ENCODE results near the gene STX2. TPM values are rescaled to one million over a fixed set of nuclear protein-coding genes. Genes with fewer than 3 reads are reported as not detected.
A peak's percentile ranks its signal among the peaks of the same experiment; 100 is the strongest.

Gene STX2
- total RNA-seq, 2 experiments from 2014 or later, result 13.4 to 14.1 TPM

GRCh38 chr12:130818635-130819576 is 20.1 kb downstream of the STX2 start:
- Mint-ChIP-seq H3K4me1 (ENCODE audit: low read depth) (peaks cover 23% of the 10 kb centered on the region), H3K27me3 (no peaks in the 10 kb centered on the region), H3K9me3 (no peaks in the 10 kb centered on the region), H3K4me3 (peak overlapping the region; percentile 90), H3K36me3 (ENCODE audit: low read depth) (peaks cover 36% of the 10 kb centered on the region), H3K27ac (peak overlapping the region; percentile 85)
- Histone ChIP-seq H3K27me3 (ENCODE audit: control insufficient read depth in 1 of 2, insufficient read depth in 2 of 2, low read length in 2 of 2) (no peaks in the 10 kb centered on the region), H3K36me3 (ENCODE audit: insufficient read depth, low read length) (peaks cover 12% of the 10 kb centered on the region), H3K4me3 (ENCODE audit: low read length) (peak overlapping the region; percentile 75), H3K27ac (ENCODE audit: low read depth in 1 of 2, low read length in 2 of 2) (peak overlapping the region in 1 of 2 donors; percentile 48), H3K9me3 (ENCODE audit: control insufficient read depth in 1 of 2, insufficient read depth in 1 of 2, low read length in 2 of 2) (peaks cover 0 to 4% of the 10 kb centered on the region in 2 experiments), H3K4me1 (ENCODE audit: insufficient read depth, low read length) (peaks cover 11% of the 10 kb centered on the region)
- intact Hi-C loops (cut with DNase I, micrococcal nuclease), result loop anchor here (1.0 to 2.0 kb wide), 2 partner anchors 18 to 58 kb away; no protein-coding TSS in a partner anchor
- peak; percentile 92 for TF ChIP-seq CTCF (IDR thresholded peaks at IDR 0.05)
- CTCF ChIA-PET, result no interaction called here
- DNase-seq (peak; percentile 63 to 89 (median 70)), ATAC-seq (ENCODE audit: poor library complexity) (peak; percentile 88)
- POLR2A ChIA-PET, result no interaction called here

DNA sequence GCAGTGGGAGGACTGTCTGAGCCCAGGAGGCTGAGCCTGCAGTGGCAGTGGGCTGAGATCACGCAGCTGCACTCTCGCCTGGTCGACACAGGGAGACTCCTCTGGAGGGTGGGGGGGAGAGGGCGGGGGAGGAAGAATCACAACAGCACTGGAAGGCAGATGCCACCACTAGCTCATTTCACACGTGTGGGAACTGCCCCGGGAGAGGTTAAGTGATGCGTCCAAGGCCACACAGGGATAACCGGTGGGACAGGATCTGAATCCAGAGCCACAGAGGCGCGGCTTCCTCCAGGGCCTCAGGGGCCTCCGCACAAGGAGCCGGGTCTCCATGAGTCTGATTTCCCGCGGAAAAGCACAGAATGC is 20.8 kb downstream of the STX2 start:
- DNase-seq (peak in 2 of 14 experiments; percentile 50 to 57), ATAC-seq (ENCODE audit: poor library complexity) (peak; percentile 4)
- no peaks in the 10 kb centered on the region for H3K27me3 ChIP-seq (ENCODE audit: control insufficient read depth in 1 of 2, insufficient read depth in 2 of 2, low read length in 2 of 2)
- ChIA-PET POLR2A (interaction anchor here (0.7 kb wide), 1 partner anchor 19 kb away, joined by 3 read pairs; no protein-coding TSS in a partner anchor), CTCF (interaction anchor here (1.0 kb wide), 1 partner anchor 8 kb away, joined by 3 read pairs; no protein-coding TSS in a partner anchor)
- no peak for TF ChIP-seq CTCF (IDR thresholded peaks at IDR 0.05)
- H3K36me3 ChIP-seq (ENCODE audit: insufficient read depth, low read length), result peaks cover 13% of the 10 kb centered on the region
- intact Hi-C loops (cut with DNase I, micrococcal nuclease), result loop anchor here in 1 of 2 experiments (2.0 kb wide), 1 partner anchor 19 kb away; no protein-coding TSS in a partner anchor
- peak overlapping the region in 1 of 2 donors; percentile 48 for H3K27ac ChIP-seq (ENCODE audit: low read depth in 1 of 2, low read length in 2 of 2)
- peak overlapping the region; percentile 90 for H3K4me3 Mint-ChIP-seq
- H3K4me1 ChIP-seq (ENCODE audit: insufficient read depth, low read length), result peaks cover 11% of the 10 kb centered on the region
- no peaks in the 10 kb centered on the region for H3K9me3 Mint-ChIP-seq
- no peaks in the 10 kb centered on the region for H3K27me3 Mint-ChIP-seq
- peaks cover 0 to 4% of the 10 kb centered on the region in 2 experiments for H3K9me3 ChIP-seq (ENCODE audit: control insufficient read depth in 1 of 2, insufficient read depth in 1 of 2, low read length in 2 of 2)
- peak overlapping the region; percentile 75 for H3K4me3 ChIP-seq (ENCODE audit: low read length)
- H3K27ac Mint-ChIP-seq, result peak overlapping the region; percentile 85
- peaks cover 36% of the 10 kb centered on the region for H3K36me3 Mint-ChIP-seq (ENCODE audit: low read depth)
- peaks cover 23% of the 10 kb centered on the region for H3K4me1 Mint-ChIP-seq (ENCODE audit: low read depth)

- peak overlapping the region; percentile 85 for H3K27ac Mint-ChIP-seq
Observed at GRCh38 chr12:130817804-130818203, 21.2 kb downstream of the STX2 start.

More at GRCh38 chr12:130817804-130818203, 21.2 kb downstream of the STX2 start:
- TF ChIP-seq CTCF (IDR thresholded peaks at IDR 0.05), result no peak
- peaks cover 0 to 4% of the 10 kb centered on the region in 2 experiments for H3K9me3 ChIP-seq (ENCODE audit: control insufficient read depth in 1 of 2, insufficient read depth in 1 of 2, low read length in 2 of 2)
- Mint-ChIP-seq H3K27me3 (no peaks in the 10 kb centered on the region), H3K4me1 (ENCODE audit: low read depth) (peaks cover 23% of the 10 kb centered on the region), H3K4me3 (peak overlapping the region; percentile 60), H3K36me3 (ENCODE audit: low read depth) (peaks cover 35% of the 10 kb centered on the region), H3K9me3 (no peaks in the 10 kb centered on the region)
- ChIA-PET POLR2A (interaction anchor here (0.7 kb wide), 1 partner anchor 19 kb away, joined by 3 read pairs; no protein-coding TSS in a partner anchor), CTCF (interaction anchor here (1.0 kb wide), 1 partner anchor 8 kb away, joined by 3 read pairs; no protein-coding TSS in a partner anchor)
- DNase-seq, result peak in 1 of 14 experiments; percentile 25
- peaks cover 11% of the 10 kb centered on the region for H3K4me1 ChIP-seq (ENCODE audit: insufficient read depth, low read length)
- H3K36me3 ChIP-seq (ENCODE audit: insufficient read depth, low read length), result peaks cover 12% of the 10 kb centered on the region
- H3K27ac ChIP-seq (ENCODE audit: low read depth in 1 of 2, low read length in 2 of 2), result no peak overlapping the region
- ATAC-seq (ENCODE audit: poor library complexity), result no peak
- no peaks in the 10 kb centered on the region for H3K27me3 ChIP-seq (ENCODE audit: control insufficient read depth in 1 of 2, insufficient read depth in 2 of 2, low read length in 2 of 2)
- intact Hi-C loops (cut with DNase I, micrococcal nuclease), result loop anchor here in 1 of 2 experiments (2.0 kb wide), 1 partner anchor 19 kb away; no protein-coding TSS in a partner anchor
- H3K4me3 ChIP-seq (ENCODE audit: low read length), result no peak overlapping the region
